Measurements from ENCODE around the gene C17orf67.

- TF ChIP-seq EZH2 (conservative IDR thresholded peaks at IDR 0.05; ENCODE audit: low read depth, low read length) (no peak), KMT2A (CRISPR knock-in tag; IDR thresholded peaks at IDR 0.05) (no peak), POLR2AphosphoS5 (IDR thresholded peaks at IDR 0.05; ENCODE audit: low read depth, low read length) (no peak)
- TF ChIP-seq, protein P1, sequence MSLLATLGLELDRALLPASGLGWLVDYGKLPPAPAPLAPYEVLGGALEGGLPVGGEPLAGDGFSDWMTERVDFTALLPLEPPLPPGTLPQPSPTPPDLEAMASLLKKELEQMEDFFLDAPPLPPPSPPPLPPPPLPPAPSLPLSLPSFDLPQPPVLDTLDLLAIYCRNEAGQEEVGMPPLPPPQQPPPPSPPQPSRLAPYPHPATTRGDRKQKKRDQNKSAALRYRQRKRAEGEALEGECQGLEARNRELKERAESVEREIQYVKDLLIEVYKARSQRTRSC (CRISPR knock-in tag; IDR thresholded peaks at IDR 0.05; ENCODE audit: low read depth) = no peak
Observed at GRCh38 chr17:56762988-56763387, 70.7 kb downstream of the C17orf67 start.
